NCI-H2171 treated with DMSO at 0.1 percent for 48 hours (cell line): Measurements from ENCODE around the gene RPS6KB1.
A peak's percentile ranks its signal among the peaks of the same experiment; 100 is the strongest.
"Not testable (repeated sequence)": the region's sequence is repeated elsewhere in the genome, so short reads cannot be mapped to it uniquely, and the experiment has no call there.

Experiments used
- DNase-seq: peaks from one replicate; lab custom pipeline; 2025; lab: John Stamatoyannopoulos, UW

The RPS6KB1 gene

GRCh38 chr17:59892924-59893675, at the start of gene RPS6KB1, which contains the start of gene TUBD1:
Gene RPS6KB1 (plus strand): TSS chr17:59893121. CDS start chr17:59893185, 64 bp downstream.
Gene TUBD1 (minus strand): TSS chr17:59892943. CDS start chr17:59891002, 1,941 bp downstream.
- peak; percentile 100 for DNase-seq

GRCh38 chr17:59844884-59845594, 47.9 kb upstream of the RPS6KB1 start:
- DNase-seq = no peak

- DNase-seq = peak; percentile 67
Measured at GRCh38 chr17:59845595-59846393, 47.1 kb upstream of the RPS6KB1 start.

- no peak for DNase-seq
Measured at GRCh38 chr17:59846394-59847165, 46.3 kb upstream of the RPS6KB1 start.

- DNase-seq = no peak
Measured at GRCh38 chr17:59848385-59848668, 44.6 kb upstream of the RPS6KB1 start.

- no peak for DNase-seq
Measured at GRCh38 chr17:59848778-59849177, 44.1 kb upstream of the RPS6KB1 start.

GRCh38 chr17:59850311-59850710, 42.6 kb upstream of the RPS6KB1 start:
- DNase-seq = not testable (repeated sequence)

- no peak for DNase-seq
Measured at GRCh38 chr17:59851439-59852375, 41.2 kb upstream of the RPS6KB1 start.

- not testable (repeated sequence) for DNase-seq
Measured at GRCh38 chr17:59852847-59853167, 40.1 kb upstream of the RPS6KB1 start.

- DNase-seq = no peak
Measured at GRCh38 chr17:59853168-59853918, 39.6 kb upstream of the RPS6KB1 start.

- not testable (repeated sequence) for DNase-seq
Measured at GRCh38 chr17:59853919-59854729, 38.8 kb upstream of the RPS6KB1 start.

GRCh38 chr17:59856859-59857794, 35.8 kb upstream of the RPS6KB1 start:
- DNase-seq = no peak

GRCh38 chr17:59858167-59858816, 34.6 kb upstream of the RPS6KB1 start:
- DNase-seq = no peak

- DNase-seq = no peak
Measured at GRCh38 chr17:59858932-59859331, 34.0 kb upstream of the RPS6KB1 start.

- no peak for DNase-seq
Measured at GRCh38 chr17:59859444-59860025, 33.4 kb upstream of the RPS6KB1 start.

GRCh38 chr17:59863616-59864015, 29.3 kb upstream of the RPS6KB1 start:
- no peak for DNase-seq

- DNase-seq = no peak
Measured at GRCh38 chr17:59869941-59870218, 23.0 kb upstream of the RPS6KB1 start.
